Measurements from ENCODE around the gene LRP3.
A peak's percentile ranks its signal among the peaks of the same experiment; 100 is the strongest.
"Not testable (repeated sequence)": the region's sequence is repeated elsewhere in the genome, so short reads cannot be mapped to it uniquely, and the experiment has no call there.

LRP3 gene

GRCh38 chr19:33215438-33216197, 21.5 kb downstream of the LRP3 start:
- no peak for DNase-seq (ENCODE audit: low read depth, low spot score)

GRCh38 chr19:33216198-33216830, 22.2 kb downstream of the LRP3 start:
- DNase-seq (ENCODE audit: low read depth, low spot score): no peak

- DNase-seq (ENCODE audit: low read depth, low spot score): no peak
Measured at GRCh38 chr19:33217881-33218280, 23.8 kb downstream of the LRP3 start.

GRCh38 chr19:33219261-33219815, 25.2 kb downstream of the LRP3 start:
- peak; percentile 90 for DNase-seq (ENCODE audit: low read depth, low spot score)

- no peak for DNase-seq (ENCODE audit: low read depth, low spot score)
Measured at GRCh38 chr19:33220115-33220514, 26.0 kb downstream of the LRP3 start.

- no peak for DNase-seq (ENCODE audit: low read depth, low spot score)
Measured at GRCh38 chr19:33220735-33221134, 26.6 kb downstream of the LRP3 start.

GRCh38 chr19:33221638-33222037, 27.5 kb downstream of the LRP3 start:
- DNase-seq (ENCODE audit: low read depth, low spot score): peak; percentile 17

- not testable (repeated sequence) for DNase-seq (ENCODE audit: low read depth, low spot score)
Measured at GRCh38 chr19:33222255-33222654, 28.1 kb downstream of the LRP3 start.

GRCh38 chr19:33224694-33225457, 30.7 kb downstream of the LRP3 start:
- no peak for DNase-seq (ENCODE audit: low read depth, low spot score)

- DNase-seq (ENCODE audit: low read depth, low spot score): peak; percentile 37
Measured at GRCh38 chr19:33225458-33225926, 31.4 kb downstream of the LRP3 start, which contains the start of gene SLC7A10. Gene SLC7A10, minus strand, starts transcription at chr19:33225850. Its CDS starts 147 bp downstream, at chr19:33225703.

GRCh38 chr19:33226550-33227241, 32.6 kb downstream of the LRP3 start:
- DNase-seq (ENCODE audit: low read depth, low spot score): peak; percentile 65

GRCh38 chr19:33227242-33227650, 33.1 kb downstream of the LRP3 start:
- DNase-seq (ENCODE audit: low read depth, low spot score): peak; percentile 77

- DNase-seq (ENCODE audit: low read depth, low spot score): no peak
Measured at GRCh38 chr19:33227870-33228599, 33.9 kb downstream of the LRP3 start.

GRCh38 chr19:33229962-33230361, 35.8 kb downstream of the LRP3 start:
- no peak for DNase-seq (ENCODE audit: low read depth, low spot score)

- no peak for DNase-seq (ENCODE audit: low read depth, low spot score)
Measured at GRCh38 chr19:33231511-33231910, 37.4 kb downstream of the LRP3 start.

GRCh38 chr19:33232656-33233055, 38.5 kb downstream of the LRP3 start:
- DNase-seq (ENCODE audit: low read depth, low spot score): no peak

- DNase-seq (ENCODE audit: low read depth, low spot score): no peak
Measured at GRCh38 chr19:33233056-33233873, 39.1 kb downstream of the LRP3 start.

- no peak for DNase-seq (ENCODE audit: low read depth, low spot score)
Measured at GRCh38 chr19:33234092-33234491, 40.0 kb downstream of the LRP3 start.

- no peak for DNase-seq (ENCODE audit: low read depth, low spot score)
Measured at GRCh38 chr19:33234736-33235135, 40.6 kb downstream of the LRP3 start.

Data from astrocyte of the hippocampus (primary cell).